HG03354 (cell line): ENCODE results near the gene TMEM59L.

Source experiments
- ATAC-seq: cut with Tn5 transposase; IDR thresholded peaks from one replicate; pipeline ENCODE4 v1.9.1; 2021; ENCODE audit warnings: mild to moderate bottlenecking; ENCODE audit not compliant: unreplicated experiment, poor library complexity, severe bottlenecking

The TMEM59L gene

GRCh38 chr19:18668744-18669523 lies 56.3 kb downstream of the TMEM59L start:
- no peak for ATAC-seq

GRCh38 chr19:18669524-18669817 lies 56.8 kb downstream of the TMEM59L start:
- no peak for ATAC-seq

DNA sequence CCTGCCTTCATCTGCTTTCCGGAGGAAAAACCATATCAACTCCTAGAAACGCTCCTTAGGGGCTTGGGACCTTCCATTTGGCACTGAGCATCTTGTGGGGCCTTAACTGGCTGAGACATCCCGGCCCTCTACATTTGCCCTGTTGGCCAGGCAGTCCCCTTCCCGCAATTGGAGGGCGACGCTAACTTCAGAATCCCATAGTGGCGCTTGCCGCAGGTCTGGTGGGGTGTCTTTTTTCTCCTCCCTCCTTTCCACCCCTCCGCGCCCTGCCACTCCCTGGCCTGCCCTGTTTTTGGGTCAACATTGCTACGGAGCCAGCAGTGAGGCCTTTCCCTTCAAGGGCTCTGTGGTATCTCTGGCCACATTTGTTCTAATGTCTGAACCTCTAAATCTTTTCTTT lies 57.2 kb downstream of the TMEM59L start:
- no peak for ATAC-seq

GRCh38 chr19:18670312-18670711 lies 57.6 kb downstream of the TMEM59L start:
- no peak for ATAC-seq
